Nephron progenitor cell (in vitro differentiated cells): ENCODE results near the gene DNMT1.

ENCODE experiments used
- DNase-seq: peaks from one replicate; pipeline ENCODE4 v3.0.0; 2021
- H3K27ac Mint-ChIP-seq: 2 replicates; pipeline ENCODE4 v1.8.0; 2021; ENCODE audit warnings: mild to moderate bottlenecking, moderate library complexity, mixed read lengths
- H3K27me3 Mint-ChIP-seq: 2 replicates; pipeline ENCODE4 v1.8.0; 2021; ENCODE audit warnings: mild to moderate bottlenecking, low read depth, mixed read lengths; ENCODE audit not compliant: poor library complexity
- H3K36me3 Mint-ChIP-seq: 2 replicates; pipeline ENCODE4 v1.8.0; 2021; ENCODE audit warnings: low read depth, mixed read lengths
- H3K4me1 Mint-ChIP-seq: 2 replicates; pipeline ENCODE4 v1.8.0; 2021; ENCODE audit warnings: mixed read lengths
- H3K4me3 Mint-ChIP-seq: 2 replicates; pipeline ENCODE4 v1.8.0; 2021; ENCODE audit warnings: mild to moderate bottlenecking, moderate library complexity, mixed read lengths
- H3K9me3 Mint-ChIP-seq: 2 replicates; pipeline ENCODE4 v1.8.0; 2021; ENCODE audit warnings: mild to moderate bottlenecking, moderate library complexity, mixed read lengths
- CTCF ChIP-seq: fragments of 200-600 bp; sonication (generic); IDR thresholded peaks from 2 replicates; pipeline ENCODE4 v1.5.0; 2021; ENCODE audit warnings: antibody characterized with exemption

DNMT1 gene

GRCh38 chr19:10192922-10193321 is 1.8 kb downstream of the DNMT1 start:
- H3K36me3 Mint-ChIP-seq: peaks cover 12% of the 10 kb centered on the region
- H3K9me3 Mint-ChIP-seq: no peaks in the 10 kb centered on the region
- peak overlapping the region; percentile 96 for H3K4me3 Mint-ChIP-seq
- no peak overlapping the region for H3K27ac Mint-ChIP-seq
- H3K4me1 Mint-ChIP-seq: peaks cover 10% of the 10 kb centered on the region
- no peak for TF ChIP-seq CTCF
- no peak for DNase-seq
- peaks cover 17% of the 10 kb centered on the region for H3K27me3 Mint-ChIP-seq

- peaks cover 12% of the 10 kb centered on the region for H3K36me3 Mint-ChIP-seq
- H3K27ac Mint-ChIP-seq: no peak overlapping the region
- H3K27me3 Mint-ChIP-seq: peaks cover 6% of the 10 kb centered on the region
- no peak overlapping the region for H3K4me3 Mint-ChIP-seq
- no peak for TF ChIP-seq CTCF
- DNase-seq: no peak
- no peaks in the 10 kb centered on the region for H3K9me3 Mint-ChIP-seq
- H3K4me1 Mint-ChIP-seq: peaks cover 18% of the 10 kb centered on the region
Measured at GRCh38 chr19:10191347-10191746, 3.4 kb downstream of the DNMT1 start.

- Mint-ChIP-seq H3K27ac (no peak overlapping the region), H3K4me1 (peaks cover 18% of the 10 kb centered on the region), H3K27me3 (peaks cover 6% of the 10 kb centered on the region), H3K36me3 (peaks cover 12% of the 10 kb centered on the region), H3K4me3 (no peak overlapping the region), H3K9me3 (no peaks in the 10 kb centered on the region)
- DNase-seq: no peak
- no peak for TF ChIP-seq CTCF
Measured at GRCh38 chr19:10190026-10190425, 4.7 kb downstream of the DNMT1 start.

- Mint-ChIP-seq H3K27ac (peak overlapping the region; percentile 36), H3K9me3 (no peaks in the 10 kb centered on the region), H3K4me1 (peaks cover 18% of the 10 kb centered on the region), H3K27me3 (peaks cover 6% of the 10 kb centered on the region), H3K36me3 (peaks cover 12% of the 10 kb centered on the region), H3K4me3 (no peak overlapping the region)
- no peak for DNase-seq
- TF ChIP-seq CTCF: no peak
Measured at GRCh38 chr19:10189616-10190015, 5.1 kb downstream of the DNMT1 start.

GRCh38 chr19:10187315-10187714 is 7.4 kb downstream of the DNMT1 start:
- Mint-ChIP-seq H3K4me3 (no peak overlapping the region), H3K4me1 (peaks cover 8% of the 10 kb centered on the region), H3K27me3 (no peaks in the 10 kb centered on the region)

More at GRCh38 chr19:10187315-10187714, 7.4 kb downstream of the DNMT1 start:
- Mint-ChIP-seq H3K9me3 (no peaks in the 10 kb centered on the region), H3K27ac (peak overlapping the region; percentile 88), H3K36me3 (peaks cover 19% of the 10 kb centered on the region)
- no peak for DNase-seq
- no peak for TF ChIP-seq CTCF
